A172 (cell line): ENCODE measurements around the gene EBLN1. TPM values are rescaled to one million over a fixed set of nuclear protein-coding genes. Genes with fewer than 3 reads are reported as not detected.

Source experiments
- DNase-seq: peaks from one replicate; pipeline ENCODE4 v3.0.0-alpha.2; 2015; ENCODE audit warnings: low spot score
- total RNA-seq: library from RNA; depleted of rRNA; stranded (reverse); fragments of >200 nt; shearing (Covaris generic); gene quantifications from 2 replicates; pipeline ENCODE4 v1.2.3, GENCODE V29; 2014; rRNA removed

EBLN1 gene
- not detected in 2 replicates for total RNA-seq

GRCh38 chr10:22217842-22218241 lies at the start of gene EBLN1:
Gene EBLN1 (minus strand): TSS chr10:22218015. CDS start chr10:22209983, 8,032 bp downstream.
- DNase-seq, result no peak

GRCh38 chr10:22265839-22266537 lies 48.2 kb upstream of the EBLN1 start:
- no peak for DNase-seq

- DNase-seq, result no peak
These were observed 45.3 kb upstream of the EBLN1 start for GRCh38 chr10:22263106-22263505.

- DNase-seq, result no peak
These were observed 41.5 kb upstream of the EBLN1 start for GRCh38 chr10:22259280-22259679.

GRCh38 chr10:22258471-22258870 lies 40.7 kb upstream of the EBLN1 start:
- no peak for DNase-seq

- DNase-seq, result no peak
These were observed 35.7 kb upstream of the EBLN1 start for GRCh38 chr10:22253580-22253882.

GRCh38 chr10:22252801-22253579 lies 35.2 kb upstream of the EBLN1 start:
- no peak for DNase-seq

- no peak for DNase-seq
These were observed 34.5 kb upstream of the EBLN1 start for GRCh38 chr10:22252224-22252800.

- DNase-seq, result no peak
These were observed 34.0 kb upstream of the EBLN1 start for GRCh38 chr10:22251751-22252223.

GRCh38 chr10:22250897-22251660 lies 33.3 kb upstream of the EBLN1 start:
- no peak for DNase-seq

- no peak for DNase-seq
These were observed 29.8 kb upstream of the EBLN1 start for GRCh38 chr10:22247636-22248035.

GRCh38 chr10:22246680-22247391 lies 29.0 kb upstream of the EBLN1 start:
- peak; percentile 95 for DNase-seq

GRCh38 chr10:22245567-22245966 lies 27.8 kb upstream of the EBLN1 start:
- peak; percentile 79 for DNase-seq

- DNase-seq, result no peak
These were observed 27.0 kb upstream of the EBLN1 start for GRCh38 chr10:22244855-22245254.

GRCh38 chr10:22244001-22244400 lies 26.2 kb upstream of the EBLN1 start:
- DNase-seq, result no peak

- no peak for DNase-seq
These were observed 25.5 kb upstream of the EBLN1 start for GRCh38 chr10:22243321-22243720.

- DNase-seq, result no peak
These were observed 13.4 kb upstream of the EBLN1 start for GRCh38 chr10:22231260-22231659.

GRCh38 chr10:22230158-22230833 lies 12.5 kb upstream of the EBLN1 start:
- peak; percentile 66 for DNase-seq

GRCh38 chr10:22229802-22230157 lies 12.0 kb upstream of the EBLN1 start:
- no peak for DNase-seq

- DNase-seq, result peak; percentile 88
These were observed 11.4 kb upstream of the EBLN1 start for GRCh38 chr10:22228943-22229801.
